Measurements from ENCODE around the gene CLBA1.

CLBA1 gene

GRCh38 chr14:104996032-104996431 lies 10.4 kb downstream of the CLBA1 start:
- H3K4me2 ChIP-seq (ENCODE audit: low read length), result no peak overlapping the region
- H3K9ac ChIP-seq (ENCODE audit: low read length), result no peak overlapping the region
- H3K27me3 ChIP-seq (ENCODE audit: low read depth, low read length), result no peaks in the 10 kb centered on the region
- H2AFZ ChIP-seq (ENCODE audit: low read depth, low read length), result no peak overlapping the region
- peaks cover 14% of the 10 kb centered on the region for H3K36me3 ChIP-seq (replicated peaks; ENCODE audit: low read depth, low read length)
- TF ChIP-seq CTCF (IDR thresholded peaks at IDR 0.05; ENCODE audit: low read depth, low read length) (no peak), EZH2phosphoT487 (IDR thresholded peaks at IDR 0.05; ENCODE audit: low read depth) (no peak)
- no peaks in the 10 kb centered on the region for H4K20me1 ChIP-seq (ENCODE audit: insufficient read depth, low read length)
- H3K27ac ChIP-seq (ENCODE audit: low read length), result no peak overlapping the region
- no peaks in the 10 kb centered on the region for H3K79me2 ChIP-seq (ENCODE audit: low read length)
- no peaks in the 10 kb centered on the region for H3K4me1 ChIP-seq (ENCODE audit: low read length)
- H3K9me3 ChIP-seq (ENCODE audit: insufficient read depth, low read length), result no peaks in the 10 kb centered on the region
- H3K4me3 ChIP-seq (ENCODE audit: low read length), result no peak overlapping the region

GRCh38 chr14:104996483-104996882 lies 10.9 kb downstream of the CLBA1 start:
- peaks cover 14% of the 10 kb centered on the region for H3K36me3 ChIP-seq (replicated peaks; ENCODE audit: low read depth, low read length)
- no peak overlapping the region for H3K4me3 ChIP-seq (ENCODE audit: low read length)
- no peak overlapping the region for H3K27ac ChIP-seq (ENCODE audit: low read length)

GRCh38 chr14:104998801-104999200 lies 13.2 kb downstream of the CLBA1 start:
- Histone ChIP-seq H3K4me3 (ENCODE audit: low read length) (no peak overlapping the region), H3K9ac (ENCODE audit: low read length) (no peak overlapping the region), H3K4me2 (ENCODE audit: low read length) (no peak overlapping the region), H3K4me1 (ENCODE audit: low read length) (peaks cover 2% of the 10 kb centered on the region), H3K9me3 (ENCODE audit: insufficient read depth, low read length) (no peaks in the 10 kb centered on the region), H3K27ac (ENCODE audit: low read length) (no peak overlapping the region), H3K36me3 (replicated peaks; ENCODE audit: low read depth, low read length) (peaks cover 14% of the 10 kb centered on the region), H3K79me2 (ENCODE audit: low read length) (no peaks in the 10 kb centered on the region), H2AFZ (ENCODE audit: low read depth, low read length) (no peak overlapping the region), H3K27me3 (ENCODE audit: low read depth, low read length) (no peaks in the 10 kb centered on the region), H4K20me1 (ENCODE audit: insufficient read depth, low read length) (no peaks in the 10 kb centered on the region)
- TF ChIP-seq EZH2phosphoT487 (IDR thresholded peaks at IDR 0.05; ENCODE audit: low read depth), result no peak
- TF ChIP-seq CTCF (IDR thresholded peaks at IDR 0.05; ENCODE audit: low read depth, low read length), result no peak

More at GRCh38 chr14:104996483-104996882, 10.9 kb downstream of the CLBA1 start:
- TF ChIP-seq CTCF (IDR thresholded peaks at IDR 0.05; ENCODE audit: low read depth, low read length) (no peak), EZH2phosphoT487 (IDR thresholded peaks at IDR 0.05; ENCODE audit: low read depth) (no peak)
- no peak overlapping the region for H3K9ac ChIP-seq (ENCODE audit: low read length)
- H2AFZ ChIP-seq (ENCODE audit: low read depth, low read length), result no peak overlapping the region
- H3K9me3 ChIP-seq (ENCODE audit: insufficient read depth, low read length), result no peaks in the 10 kb centered on the region
- no peak overlapping the region for H3K4me2 ChIP-seq (ENCODE audit: low read length)
- no peaks in the 10 kb centered on the region for H3K79me2 ChIP-seq (ENCODE audit: low read length)
- no peaks in the 10 kb centered on the region for H3K27me3 ChIP-seq (ENCODE audit: low read depth, low read length)
- no peaks in the 10 kb centered on the region for H3K4me1 ChIP-seq (ENCODE audit: low read length)
- no peaks in the 10 kb centered on the region for H4K20me1 ChIP-seq (ENCODE audit: insufficient read depth, low read length)

GRCh38 chr14:104999361-104999760 lies 13.8 kb downstream of the CLBA1 start:
- Histone ChIP-seq H3K9ac (ENCODE audit: low read length) (no peak overlapping the region), H3K4me1 (ENCODE audit: low read length) (peaks cover 7% of the 10 kb centered on the region), H2AFZ (ENCODE audit: low read depth, low read length) (no peak overlapping the region), H4K20me1 (ENCODE audit: insufficient read depth, low read length) (peaks cover 3% of the 10 kb centered on the region; the same call in 1 of the 2 replicates), H3K36me3 (replicated peaks; ENCODE audit: low read depth, low read length) (peaks cover 14% of the 10 kb centered on the region), H3K4me2 (ENCODE audit: low read length) (no peak overlapping the region), H3K4me3 (ENCODE audit: low read length) (no peak overlapping the region), H3K27me3 (ENCODE audit: low read depth, low read length) (no peaks in the 10 kb centered on the region), H3K9me3 (ENCODE audit: insufficient read depth, low read length) (no peaks in the 10 kb centered on the region), H3K27ac (ENCODE audit: low read length) (no peak overlapping the region), H3K79me2 (ENCODE audit: low read length) (no peaks in the 10 kb centered on the region)
- no peak for TF ChIP-seq CTCF (IDR thresholded peaks at IDR 0.05; ENCODE audit: low read depth, low read length)
- no peak for TF ChIP-seq EZH2phosphoT487 (IDR thresholded peaks at IDR 0.05; ENCODE audit: low read depth)
